Astrocyte (in vitro differentiated cells and primary cell): ENCODE measurements around the gene RBM19. TPM values are rescaled to one million over a fixed set of nuclear protein-coding genes. Genes with fewer than 3 reads are reported as not detected.

Source experiments
- DNase-seq: peaks from one replicate; pipeline ENCODE4 v3.0.0-alpha.2; 2010; ENCODE audit warnings: low read depth
- FAIRE-seq: peaks from 2 replicates; lab custom pipeline; 2011; peaks lifted over from hg19 to GRCh38; lab: Jason Lieb, UNC
- H2AFZ ChIP-seq: 2 replicates; pipeline ENCODE4 v1.6.0; 2012; ENCODE audit warnings: low read depth, low read length, inconsistent platforms
- H3K27ac ChIP-seq: 2 replicates; pipeline ENCODE4 v1.5.1; 2011; ENCODE audit warnings: low read depth, low read length, inconsistent platforms
- H3K27me3 ChIP-seq: 2 replicates; pipeline ENCODE4 v1.6.0; 2011; ENCODE audit warnings: low read length, inconsistent platforms; ENCODE audit not compliant: insufficient read depth
- H3K36me3 ChIP-seq: 2 replicates; pipeline ENCODE4 v1.5.1; 2011; ENCODE audit warnings: low read length, inconsistent platforms; ENCODE audit not compliant: insufficient read depth
- H3K4me1 ChIP-seq: 2 replicates; pipeline ENCODE4 v1.5.1; 2011; ENCODE audit warnings: low read length, inconsistent platforms; ENCODE audit not compliant: insufficient read depth
- H3K4me2 ChIP-seq: 2 replicates; pipeline ENCODE4 v1.6.0; 2012; ENCODE audit warnings: low read length, inconsistent platforms
- H3K4me3 ChIP-seq: 2 replicates; pipeline ENCODE4 v1.5.1; 2011; ENCODE audit warnings: low read depth, mild to moderate bottlenecking, low read length, inconsistent platforms; ENCODE audit not compliant: insufficient read depth
- H3K79me2 ChIP-seq: 2 replicates; pipeline ENCODE4 v1.6.0; 2012; ENCODE audit warnings: mild to moderate bottlenecking, low read length, inconsistent platforms; ENCODE audit not compliant: insufficient read depth
- H3K9ac ChIP-seq: 2 replicates; pipeline ENCODE4 v1.6.0; 2012; ENCODE audit warnings: mild to moderate bottlenecking, low read length, inconsistent platforms
- H3K9me3 ChIP-seq: 2 replicates; pipeline ENCODE4 v1.5.1; 2012; ENCODE audit warnings: low read depth, mild to moderate bottlenecking, low read length, inconsistent platforms; ENCODE audit not compliant: insufficient read depth
- H4K20me1 ChIP-seq: 2 replicates; pipeline ENCODE4 v1.6.0; 2012; ENCODE audit warnings: low read length, inconsistent platforms; ENCODE audit not compliant: insufficient read depth
- H3K27ac Mint-ChIP-seq: one replicate; pipeline ENCODE4 v1.8.0; 2021; ENCODE audit warnings: mild to moderate bottlenecking, mixed read lengths; ENCODE audit not compliant: unreplicated experiment
- H3K27me3 Mint-ChIP-seq: one replicate; pipeline ENCODE4 v1.8.0; 2021; ENCODE audit warnings: low read depth, mixed read lengths; ENCODE audit not compliant: unreplicated experiment
- H3K36me3 Mint-ChIP-seq: one replicate; pipeline ENCODE4 v1.8.0; 2021; ENCODE audit warnings: low read depth, mixed read lengths; ENCODE audit not compliant: unreplicated experiment
- H3K4me1 Mint-ChIP-seq: one replicate; pipeline ENCODE4 v1.8.0; 2021; ENCODE audit warnings: low read depth, mixed read lengths; ENCODE audit not compliant: unreplicated experiment
- H3K4me3 Mint-ChIP-seq: one replicate; pipeline ENCODE4 v1.8.0; 2021; ENCODE audit warnings: mild to moderate bottlenecking, moderate library complexity, mixed read lengths; ENCODE audit not compliant: unreplicated experiment
- H3K9me3 Mint-ChIP-seq: one replicate; pipeline ENCODE4 v1.8.0; 2021; ENCODE audit warnings: mild to moderate bottlenecking, mixed read lengths; ENCODE audit not compliant: unreplicated experiment
- EZH2 ChIP-seq: IDR thresholded peaks from 2 replicates; pipeline ENCODE4 v1.6.1; 2012; ENCODE audit warnings: mild to moderate bottlenecking, low read length, inconsistent platforms; ENCODE audit not compliant: insufficient read depth
- total RNA-seq: library from RNA; stranded (reverse); gene quantifications from 2 replicates; pipeline ENCODE4 v1.2.1, GENCODE V29; 2021
- TF ChIP-seq, protein P1 (sequence below): IDR thresholded peaks from 2 replicates; pipeline ENCODE4 v1.5.1; 2011; ENCODE audit warnings: low read depth, mild to moderate bottlenecking, inconsistent platforms, low read length, moderate library complexity; ENCODE audit not compliant: insufficient read depth

Gene RBM19
- total RNA-seq, 1 donor from 2014 or later: 32.3 TPM

DNA sequence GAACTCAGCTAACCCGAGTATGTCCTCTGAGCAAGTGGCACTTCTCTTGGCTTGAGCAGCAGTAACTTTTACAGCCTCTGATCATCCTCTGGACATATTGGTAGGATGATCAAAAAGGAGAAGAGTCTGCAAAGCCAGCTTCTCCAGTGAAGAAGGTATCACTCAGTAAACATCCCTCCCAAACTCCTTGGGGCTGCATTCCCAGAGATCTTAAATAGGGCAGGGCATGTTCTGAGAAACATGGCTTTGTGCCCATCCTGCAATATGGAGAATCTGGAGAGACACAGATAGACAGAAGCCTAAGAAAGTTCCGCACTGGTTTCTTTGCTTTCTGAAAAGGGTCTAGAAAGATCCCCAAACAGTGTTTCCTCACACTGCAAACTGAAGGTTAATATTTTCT, 65.4 kb downstream of the RBM19 start:
- peaks cover 7% of the 10 kb centered on the region for H3K4me1 ChIP-seq
- H3K27ac ChIP-seq: no peak overlapping the region
- H3K9ac ChIP-seq: no peak overlapping the region
- Mint-ChIP-seq H3K27ac (no peak overlapping the region), H3K27me3 (no peaks in the 10 kb centered on the region), H3K4me3 (no peak overlapping the region), H3K4me1 (peaks cover 2% of the 10 kb centered on the region), H3K9me3 (peaks cover under 1% of the 10 kb centered on the region), H3K36me3 (peaks cover 9% of the 10 kb centered on the region)
- TF ChIP-seq EZH2: no peak
- TF ChIP-seq, protein P1, sequence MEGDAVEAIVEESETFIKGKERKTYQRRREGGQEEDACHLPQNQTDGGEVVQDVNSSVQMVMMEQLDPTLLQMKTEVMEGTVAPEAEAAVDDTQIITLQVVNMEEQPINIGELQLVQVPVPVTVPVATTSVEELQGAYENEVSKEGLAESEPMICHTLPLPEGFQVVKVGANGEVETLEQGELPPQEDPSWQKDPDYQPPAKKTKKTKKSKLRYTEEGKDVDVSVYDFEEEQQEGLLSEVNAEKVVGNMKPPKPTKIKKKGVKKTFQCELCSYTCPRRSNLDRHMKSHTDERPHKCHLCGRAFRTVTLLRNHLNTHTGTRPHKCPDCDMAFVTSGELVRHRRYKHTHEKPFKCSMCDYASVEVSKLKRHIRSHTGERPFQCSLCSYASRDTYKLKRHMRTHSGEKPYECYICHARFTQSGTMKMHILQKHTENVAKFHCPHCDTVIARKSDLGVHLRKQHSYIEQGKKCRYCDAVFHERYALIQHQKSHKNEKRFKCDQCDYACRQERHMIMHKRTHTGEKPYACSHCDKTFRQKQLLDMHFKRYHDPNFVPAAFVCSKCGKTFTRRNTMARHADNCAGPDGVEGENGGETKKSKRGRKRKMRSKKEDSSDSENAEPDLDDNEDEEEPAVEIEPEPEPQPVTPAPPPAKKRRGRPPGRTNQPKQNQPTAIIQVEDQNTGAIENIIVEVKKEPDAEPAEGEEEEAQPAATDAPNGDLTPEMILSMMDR: no peak
- H4K20me1 ChIP-seq: peaks cover 9% of the 10 kb centered on the region
- no peak overlapping the region for H3K4me3 ChIP-seq
- no peak overlapping the region for H2AFZ ChIP-seq
- FAIRE-seq (no peak), DNase-seq (no peak)
- H3K79me2 ChIP-seq: no peaks in the 10 kb centered on the region
- no peaks in the 10 kb centered on the region for H3K9me3 ChIP-seq
- H3K27me3 ChIP-seq: no peaks in the 10 kb centered on the region
- no peak overlapping the region for H3K4me2 ChIP-seq
- H3K36me3 ChIP-seq: no peaks in the 10 kb centered on the region

GRCh38 chr12:113899561-113900471, 66.3 kb downstream of the RBM19 start:
- H3K9me3 Mint-ChIP-seq: no peaks in the 10 kb centered on the region
- Histone ChIP-seq H3K79me2 (no peaks in the 10 kb centered on the region), H4K20me1 (peaks cover 9% of the 10 kb centered on the region), H2AFZ (no peak overlapping the region), H3K27me3 (no peaks in the 10 kb centered on the region), H3K4me1 (peaks cover 7% of the 10 kb centered on the region), H3K27ac (no peak overlapping the region), H3K9ac (no peak overlapping the region), H3K4me2 (no peak overlapping the region), H3K36me3 (no peaks in the 10 kb centered on the region), H3K4me3 (no peak overlapping the region), H3K9me3 (no peaks in the 10 kb centered on the region)
- no peak overlapping the region for H3K27ac Mint-ChIP-seq
- H3K27me3 Mint-ChIP-seq: no peaks in the 10 kb centered on the region
- no peak overlapping the region for H3K4me3 Mint-ChIP-seq
- DNase-seq: no peak
- peaks cover 2% of the 10 kb centered on the region for H3K4me1 Mint-ChIP-seq
- H3K36me3 Mint-ChIP-seq: peaks cover 7% of the 10 kb centered on the region
- no peak for FAIRE-seq
- TF ChIP-seq, protein P1: no peak
- no peak for TF ChIP-seq EZH2

- Histone ChIP-seq H3K27ac (no peak overlapping the region), H3K9ac (no peak overlapping the region), H3K9me3 (no peaks in the 10 kb centered on the region), H3K79me2 (no peaks in the 10 kb centered on the region), H4K20me1 (peaks cover 9% of the 10 kb centered on the region), H3K4me1 (peaks cover 7% of the 10 kb centered on the region), H2AFZ (no peak overlapping the region), H3K36me3 (no peaks in the 10 kb centered on the region), H3K27me3 (no peaks in the 10 kb centered on the region), H3K4me2 (no peak overlapping the region), H3K4me3 (no peak overlapping the region)
- H3K27me3 Mint-ChIP-seq: no peaks in the 10 kb centered on the region
- no peaks in the 10 kb centered on the region for H3K9me3 Mint-ChIP-seq
- TF ChIP-seq EZH2: no peak
- TF ChIP-seq, protein P1: no peak
- H3K4me3 Mint-ChIP-seq: no peak overlapping the region
- H3K4me1 Mint-ChIP-seq: peaks cover 2% of the 10 kb centered on the region
- FAIRE-seq (no peak), DNase-seq (no peak)
- H3K36me3 Mint-ChIP-seq: peaks cover 5% of the 10 kb centered on the region
- H3K27ac Mint-ChIP-seq: no peak overlapping the region
Measured at GRCh38 chr12:113899042-113899560, 67.0 kb downstream of the RBM19 start.
